D721Med (cell line): Measurements from ENCODE around the gene CAGE1.

ENCODE experiments used
- DNase-seq: peaks from one replicate; pipeline ENCODE4 v3.0.0; 2011; ENCODE audit warnings: low spot score; ENCODE audit not compliant: insufficient read length
- FAIRE-seq: peaks from 2 replicates; lab custom pipeline; 2011; peaks lifted over from hg19 to GRCh38; lab: Jason Lieb, UNC
- TF ChIP-seq, protein P1 (sequence below): IDR thresholded peaks from 2 replicates; pipeline ENCODE4 v1.5.1; 2012; ENCODE audit warnings: mild to moderate bottlenecking, control low read depth; ENCODE audit not compliant: insufficient read depth; ENCODE audit errors: missing control alignments

Gene CAGE1

GRCh38 chr6:7410851-7411250 is 21.3 kb upstream of the CAGE1 start:
- TF ChIP-seq, protein P1, sequence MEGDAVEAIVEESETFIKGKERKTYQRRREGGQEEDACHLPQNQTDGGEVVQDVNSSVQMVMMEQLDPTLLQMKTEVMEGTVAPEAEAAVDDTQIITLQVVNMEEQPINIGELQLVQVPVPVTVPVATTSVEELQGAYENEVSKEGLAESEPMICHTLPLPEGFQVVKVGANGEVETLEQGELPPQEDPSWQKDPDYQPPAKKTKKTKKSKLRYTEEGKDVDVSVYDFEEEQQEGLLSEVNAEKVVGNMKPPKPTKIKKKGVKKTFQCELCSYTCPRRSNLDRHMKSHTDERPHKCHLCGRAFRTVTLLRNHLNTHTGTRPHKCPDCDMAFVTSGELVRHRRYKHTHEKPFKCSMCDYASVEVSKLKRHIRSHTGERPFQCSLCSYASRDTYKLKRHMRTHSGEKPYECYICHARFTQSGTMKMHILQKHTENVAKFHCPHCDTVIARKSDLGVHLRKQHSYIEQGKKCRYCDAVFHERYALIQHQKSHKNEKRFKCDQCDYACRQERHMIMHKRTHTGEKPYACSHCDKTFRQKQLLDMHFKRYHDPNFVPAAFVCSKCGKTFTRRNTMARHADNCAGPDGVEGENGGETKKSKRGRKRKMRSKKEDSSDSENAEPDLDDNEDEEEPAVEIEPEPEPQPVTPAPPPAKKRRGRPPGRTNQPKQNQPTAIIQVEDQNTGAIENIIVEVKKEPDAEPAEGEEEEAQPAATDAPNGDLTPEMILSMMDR, result no peak
- DNase-seq (no peak), FAIRE-seq (no peak)

GRCh38 chr6:7409740-7410139 is 20.2 kb upstream of the CAGE1 start:
- FAIRE-seq (no peak), DNase-seq (no peak)
- TF ChIP-seq, protein P1, result no peak

- no peak for DNase-seq
- TF ChIP-seq, protein P1, result no peak
- FAIRE-seq, result no peak
These were observed 17.2 kb upstream of the CAGE1 start for GRCh38 chr6:7406743-7407142.

- DNase-seq, result no peak
- TF ChIP-seq, protein P1, result no peak
- no peak for FAIRE-seq
These were observed 15.0 kb upstream of the CAGE1 start for GRCh38 chr6:7404546-7404945.

GRCh38 chr6:7402716-7403115 is 13.2 kb upstream of the CAGE1 start:
- FAIRE-seq, result no peak
- TF ChIP-seq, protein P1, result no peak
- DNase-seq, result no peak

- DNase-seq, result no peak
These were observed 11.5 kb upstream of the CAGE1 start for GRCh38 chr6:7401075-7401474.

DNA sequence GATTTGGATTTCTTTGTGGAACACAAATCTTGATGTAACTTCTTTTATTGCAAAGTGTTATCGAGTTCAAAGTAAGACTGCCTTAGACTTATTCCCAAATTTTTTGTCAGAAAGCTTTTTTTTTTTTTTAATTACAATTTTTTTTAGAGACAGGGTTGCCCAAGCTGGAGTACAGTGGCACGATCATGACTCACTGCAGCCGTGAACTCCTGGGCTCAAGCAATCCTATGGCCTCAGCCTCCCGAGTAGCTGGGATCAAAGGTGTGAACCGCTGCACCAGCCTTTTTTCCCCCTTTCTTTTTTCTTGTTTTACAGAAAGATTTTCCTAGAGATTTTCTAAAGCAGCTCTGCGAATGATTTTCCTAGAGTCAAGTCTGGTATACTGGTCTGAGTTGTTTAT is 2.9 kb upstream of the CAGE1 start:
- TF ChIP-seq, protein P1, result no peak
- no peak for FAIRE-seq
- DNase-seq, result no peak

More at GRCh38 chr6:7401075-7401474, 11.5 kb upstream of the CAGE1 start:
- FAIRE-seq, result no peak
- TF ChIP-seq, protein P1, result no peak
